Measurements from ENCODE around the gene HMGB3.

GRCh38 chrX:150968862-150969720 is 14.0 kb upstream of the HMGB3 start:
- TF ChIP-seq CTCF (IDR thresholded peaks at IDR 0.05) (no peak), POLR2A (IDR thresholded peaks at IDR 0.05) (no peak), EP300 (IDR thresholded peaks at IDR 0.05) (no peak)
